GM21825 (cell line): Measurements from ENCODE around the gene AOX1.
A peak's percentile ranks its signal among the peaks of the same experiment; 100 is the strongest.
"Not testable (repeated sequence)": the region's sequence is repeated elsewhere in the genome, so short reads cannot be mapped to it uniquely, and the experiment has no call there.

Experiments
- ATAC-seq: cut with Tn5 transposase; IDR thresholded peaks from one replicate; pipeline ENCODE4 v1.9.1; 2021; ENCODE audit warnings: mild to moderate bottlenecking, moderate library complexity; ENCODE audit not compliant: unreplicated experiment

Gene AOX1

GRCh38 chr2:200600549-200601225 is 14.9 kb downstream of the AOX1 start:
- no peak for ATAC-seq

GRCh38 chr2:200602584-200602983 is 16.8 kb downstream of the AOX1 start:
- no peak for ATAC-seq

GRCh38 chr2:200603972-200604371 is 18.2 kb downstream of the AOX1 start:
- no peak for ATAC-seq

GRCh38 chr2:200604571-200605255 is 18.9 kb downstream of the AOX1 start:
- ATAC-seq, result no peak

GRCh38 chr2:200608341-200609027 is 22.7 kb downstream of the AOX1 start:
- no peak for ATAC-seq

- no peak for ATAC-seq
Observed at GRCh38 chr2:200609028-200609614, 23.3 kb downstream of the AOX1 start.

- ATAC-seq, result not testable (repeated sequence)
Observed at GRCh38 chr2:200610217-200610616, 24.4 kb downstream of the AOX1 start.

- no peak for ATAC-seq
Observed at GRCh38 chr2:200613692-200614091, 27.9 kb downstream of the AOX1 start.

- ATAC-seq, result no peak
Observed at GRCh38 chr2:200614249-200614648, 28.4 kb downstream of the AOX1 start.

GRCh38 chr2:200615247-200615646 is 29.4 kb downstream of the AOX1 start:
- no peak for ATAC-seq

- peak; percentile 46 for ATAC-seq
Observed at GRCh38 chr2:200616193-200616592, 30.4 kb downstream of the AOX1 start.

- ATAC-seq, result no peak
Observed at GRCh38 chr2:200616656-200617055, 30.8 kb downstream of the AOX1 start.

GRCh38 chr2:200617156-200618053 is 31.6 kb downstream of the AOX1 start:
- no peak for ATAC-seq

GRCh38 chr2:200618054-200618419 is 32.2 kb downstream of the AOX1 start:
- ATAC-seq, result no peak

GRCh38 chr2:200618590-200619021 is 32.8 kb downstream of the AOX1 start:
- no peak for ATAC-seq

- ATAC-seq, result no peak
Observed at GRCh38 chr2:200619279-200619678, 33.5 kb downstream of the AOX1 start.

- no peak for ATAC-seq
Observed at GRCh38 chr2:200620606-200621390, 35.0 kb downstream of the AOX1 start.

GRCh38 chr2:200622106-200622505 is 36.3 kb downstream of the AOX1 start:
- no peak for ATAC-seq

- no peak for ATAC-seq
Observed at GRCh38 chr2:200624026-200624425, 38.2 kb downstream of the AOX1 start.

GRCh38 chr2:200624658-200625057 is 38.8 kb downstream of the AOX1 start:
- no peak for ATAC-seq
